T-cell (primary cell): ENCODE data around the gene PLAA. TPM values are rescaled to one million over a fixed set of nuclear protein-coding genes. Genes with fewer than 3 reads are reported as not detected.

Experiments
- ATAC-seq, 4 experiments: fragments of 200-7000 bp in 3 of 4; fragments of 150-1000 bp in 1 of 4; cut with Tn5 transposase; replicated peaks in 1 of 4; 1 replicate in 3 of 4; 2 replicates in 1 of 4; pipeline ENCODE4 v1.10.0; 2021; ENCODE audit warnings: moderate library complexity in 3 of 4, mild to moderate bottlenecking in 2 of 4, moderate number of reproducible peaks in 1 of 4
- CTCF ChIA-PET, 2 donors: fragments of 300-600 bp; sonication (Branson Sonifier 250); formaldehyde crosslinking; loops; one replicate each; lab custom pipeline; 2022; ENCODE audit warnings: antibody characterized with exemption in 2 of 2; lab: Charles Lee
- POLR2A ChIA-PET, 2 donors: fragments of 300-600 bp; sonication (Branson Sonifier 250); formaldehyde crosslinking; loops; one replicate each; lab custom pipeline; 2022; ENCODE audit warnings: antibody characterized with exemption in 2 of 2; lab: Charles Lee
- DNase-seq, 35 experiments: peaks; one replicate each; pipeline versions ENCODE4 v3.0.0 to v3.0.0-alpha.2; 2013 to 2023
- H3K27ac ChIP-seq: one replicate; pipeline ENCODE4 v1.5.1; 2013; ENCODE audit warnings: low read length
- H3K27me3 ChIP-seq, 2 experiments: replicated peaks in 1 of 2; 1 replicate in 1 of 2; 2 replicates in 1 of 2; pipeline versions ENCODE4 v1.6.1 to v1.7.0; 2013; ENCODE audit warnings: low read length in 1 of 2, mixed read lengths in 1 of 2; ENCODE audit not compliant: control insufficient read depth in 2 of 2, insufficient read depth in 2 of 2; ENCODE audit errors: extremely low read depth in 1 of 2
- H3K36me3 ChIP-seq, 2 donors: 1 replicate in 1 of 2; 2 replicates in 1 of 2; pipeline versions ENCODE4 v1.6.1 to v1.7.0; 2013; ENCODE audit warnings: low read length in 1 of 2; ENCODE audit not compliant: control insufficient read depth in 2 of 2, insufficient read depth in 1 of 2; ENCODE audit errors: extremely low read depth in 1 of 2
- H3K4me1 ChIP-seq, 2 experiments: 1 replicate in 1 of 2; 2 replicates in 1 of 2; pipeline versions ENCODE4 v1.6.1 to v1.7.0; 2013; ENCODE audit warnings: low read length in 2 of 2, mixed read lengths in 1 of 2; ENCODE audit not compliant: insufficient read depth in 2 of 2, control insufficient read depth in 1 of 2; ENCODE audit errors: extremely low read depth in 1 of 2
- H3K4me3 ChIP-seq, 2 donors: 1 replicate in 1 of 2; 2 replicates in 1 of 2; pipeline versions ENCODE4 v1.5.1 to v1.7.0; 2013; ENCODE audit warnings: mild to moderate bottlenecking in 2 of 2, low read length in 1 of 2, moderate library complexity in 1 of 2; ENCODE audit not compliant: control insufficient read depth in 1 of 2; ENCODE audit errors: extremely low read depth in 1 of 2
- H3K9me3 ChIP-seq: 2 replicates; pipeline ENCODE4 v1.7.0; 2013
- H3K27ac Mint-ChIP-seq, 2 donors: one replicate each; pipeline ENCODE4 v1.8.0; 2020 to 2021; ENCODE audit warnings: mild to moderate bottlenecking in 2 of 2, mixed read lengths in 2 of 2
- H3K27me3 Mint-ChIP-seq, 2 donors: one replicate each; pipeline ENCODE4 v1.8.0; 2021 to 2022; ENCODE audit warnings: mixed read lengths in 2 of 2
- H3K36me3 Mint-ChIP-seq: one replicate; pipeline ENCODE4 v1.8.0; 2021; ENCODE audit warnings: mixed read lengths
- H3K4me1 Mint-ChIP-seq, 3 donors: one replicate each; pipeline ENCODE4 v1.8.0; 2020 to 2022; ENCODE audit warnings: mixed read lengths in 3 of 3, mild to moderate bottlenecking in 1 of 3
- H3K4me3 Mint-ChIP-seq, 3 donors: one replicate each; pipeline ENCODE4 v1.8.0; 2020 to 2022; ENCODE audit warnings: mild to moderate bottlenecking in 3 of 3, mixed read lengths in 3 of 3, moderate library complexity in 3 of 3
- H3K9me3 Mint-ChIP-seq, 3 donors: one replicate each; pipeline ENCODE4 v1.8.0; 2020 to 2022; ENCODE audit warnings: mixed read lengths in 3 of 3
- WGBS: methylation state at CpG from one replicate; pipeline ENCODE4 v1.1.5; 2013; ENCODE audit warnings: missing lambda C conversion rate; ENCODE audit not compliant: insufficient coverage; 5-methylcytosine and 5-hydroxymethylcytosine counted together
- total RNA-seq, 35 experiments: library from RNA in 6 of 35; stranded (reverse) in 6 of 35; fragments of 120-200 nt in 1 of 35; gene quantifications; one replicate each; pipeline versions ENCODE4 v1.2.1 to v1.2.4 and lab custom pipeline; 2013 to 2026

PLAA gene
- total RNA-seq, 5 donors from 2014 or later (not counting 1 experiment from before 2014, with no cell fraction given) = 19.9 to 29.9 (median 23.7) TPM

DNA sequence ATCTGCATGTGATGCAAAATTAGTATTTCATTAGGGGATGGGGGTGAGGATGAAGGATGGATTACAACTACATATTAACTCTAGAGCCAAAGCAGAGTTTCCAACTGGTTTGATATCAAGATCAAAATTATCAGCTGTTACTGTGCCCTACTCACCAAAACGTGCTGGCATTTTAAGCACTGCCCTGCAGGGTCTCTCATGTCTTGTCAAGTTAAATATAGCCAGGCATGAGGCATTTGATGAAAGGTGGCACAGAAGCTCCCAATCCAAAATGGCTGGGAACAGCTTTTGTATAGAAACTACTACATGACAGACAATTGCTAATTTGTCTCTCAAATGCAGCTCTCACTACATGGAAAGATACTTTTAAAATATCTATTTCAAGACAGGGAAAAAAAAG lies 27.3 kb downstream of the PLAA start:
- ChIA-PET CTCF (no interaction called here), POLR2A (no interaction called here)
- no peaks in the 10 kb centered on the region for H3K9me3 Mint-ChIP-seq
- no peaks in the 10 kb centered on the region for H3K27me3 Mint-ChIP-seq
- H3K9me3 ChIP-seq = no peaks in the 10 kb centered on the region
- no CpG with 5 or more reads among the region's 1 CpG for WGBS
- H3K4me3 ChIP-seq = no peak overlapping the region
- H3K4me1 ChIP-seq = no peaks in the 10 kb centered on the region
- DNase-seq (no peak), ATAC-seq (no peak)
- H3K27me3 ChIP-seq = no peaks in the 10 kb centered on the region
- H3K4me1 Mint-ChIP-seq = no peaks in the 10 kb centered on the region
- peaks cover 3 to 78% of the 10 kb centered on the region in 2 donors for H3K36me3 ChIP-seq
- no peak overlapping the region for H3K27ac Mint-ChIP-seq
- peaks cover 72% of the 10 kb centered on the region for H3K36me3 Mint-ChIP-seq
- H3K4me3 Mint-ChIP-seq = no peak overlapping the region
- no peak overlapping the region for H3K27ac ChIP-seq

- POLR2A ChIA-PET = no interaction called here
- H3K4me1 ChIP-seq = no peaks in the 10 kb centered on the region
- Mint-ChIP-seq H3K4me3 (no peak overlapping the region), H3K9me3 (no peaks in the 10 kb centered on the region), H3K36me3 (peaks cover 39% of the 10 kb centered on the region), H3K27ac (no peak overlapping the region), H3K27me3 (no peaks in the 10 kb centered on the region), H3K4me1 (no peaks in the 10 kb centered on the region)
- no peaks in the 10 kb centered on the region for H3K27me3 ChIP-seq
- H3K36me3 ChIP-seq = peaks cover 6 to 42% of the 10 kb centered on the region in 2 donors
- ATAC-seq (no peak), DNase-seq (no peak)
- H3K27ac ChIP-seq = no peak overlapping the region
- CTCF ChIA-PET = interaction anchor here (0.9 to 1.4 kb wide), 3 partner anchors 12 to 21 kb away, joined by 3 to 4 read pairs (median 3); no protein-coding TSS in a partner anchor
- no CpG with 5 or more reads among the region's 2 CpGs for WGBS
- H3K4me3 ChIP-seq = no peak overlapping the region
- H3K9me3 ChIP-seq = no peaks in the 10 kb centered on the region
Measured at GRCh38 chr9:26913138-26913668, 33.8 kb downstream of the PLAA start.

DNA sequence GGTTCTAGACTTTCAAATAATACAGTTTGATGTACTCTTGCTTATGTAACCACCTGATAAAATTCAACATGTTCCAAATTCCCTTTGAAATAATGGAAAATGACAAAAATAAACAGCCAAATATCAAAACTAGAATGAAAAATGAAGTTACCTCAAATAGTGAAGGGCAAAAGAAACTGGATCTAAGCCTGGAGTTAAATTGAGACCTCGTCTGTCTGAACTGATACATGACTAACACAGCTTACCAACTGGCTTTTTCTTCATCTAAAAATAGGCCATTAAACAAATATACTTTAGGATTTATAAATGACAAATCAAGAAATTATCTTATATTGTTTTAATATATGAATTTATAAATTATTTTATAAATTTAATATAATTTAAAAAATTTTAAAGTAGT lies 42.4 kb downstream of the PLAA start:
- WGBS = no CpG with 5 or more reads among the region's 1 CpG
- no peaks in the 10 kb centered on the region for H3K9me3 Mint-ChIP-seq
- no peak overlapping the region for H3K4me3 Mint-ChIP-seq
- Histone ChIP-seq H3K27ac (no peak overlapping the region), H3K9me3 (no peaks in the 10 kb centered on the region), H3K27me3 (no peaks in the 10 kb centered on the region), H3K36me3 (peaks cover 6 to 26% of the 10 kb centered on the region in 2 donors), H3K4me3 (no peak overlapping the region), H3K4me1 (no peaks in the 10 kb centered on the region)
- ATAC-seq (no peak), DNase-seq (no peak)
- H3K27me3 Mint-ChIP-seq = no peaks in the 10 kb centered on the region
- no peaks in the 10 kb centered on the region for H3K4me1 Mint-ChIP-seq
- peaks cover 35% of the 10 kb centered on the region for H3K36me3 Mint-ChIP-seq
- ChIA-PET CTCF (no interaction called here), POLR2A (interaction anchor here in 1 of 2 donors (0.8 kb wide), 1 partner anchor 8 kb away, joined by 4 read pairs; no protein-coding TSS in a partner anchor)
- no peak overlapping the region for H3K27ac Mint-ChIP-seq

- Histone ChIP-seq H3K4me3 (no peak overlapping the region), H3K4me1 (no peaks in the 10 kb centered on the region), H3K27me3 (no peaks in the 10 kb centered on the region), H3K27ac (no peak overlapping the region), H3K36me3 (peaks cover 6 to 26% of the 10 kb centered on the region in 2 donors), H3K9me3 (no peaks in the 10 kb centered on the region)
- WGBS = no CpG with 5 or more reads among the region's 3 CpGs
- no peak overlapping the region for H3K4me3 Mint-ChIP-seq
- no peaks in the 10 kb centered on the region for H3K4me1 Mint-ChIP-seq
- CTCF ChIA-PET = no interaction called here
- POLR2A ChIA-PET = interaction anchor here in 1 of 2 donors (0.7 kb wide), 1 partner anchor 19 kb away, joined by 3 read pairs; no protein-coding TSS in a partner anchor
- no peak overlapping the region for H3K27ac Mint-ChIP-seq
- no peaks in the 10 kb centered on the region for H3K9me3 Mint-ChIP-seq
- DNase-seq (no peak), ATAC-seq (no peak)
- H3K27me3 Mint-ChIP-seq = no peaks in the 10 kb centered on the region
- peaks cover 35% of the 10 kb centered on the region for H3K36me3 Mint-ChIP-seq
Measured at GRCh38 chr9:26904070-26904469, 43.0 kb downstream of the PLAA start.

GRCh38 chr9:26893030-26893676 lies 53.9 kb downstream of the PLAA start:
- H3K36me3 Mint-ChIP-seq = peaks cover 2% of the 10 kb centered on the region

DNA sequence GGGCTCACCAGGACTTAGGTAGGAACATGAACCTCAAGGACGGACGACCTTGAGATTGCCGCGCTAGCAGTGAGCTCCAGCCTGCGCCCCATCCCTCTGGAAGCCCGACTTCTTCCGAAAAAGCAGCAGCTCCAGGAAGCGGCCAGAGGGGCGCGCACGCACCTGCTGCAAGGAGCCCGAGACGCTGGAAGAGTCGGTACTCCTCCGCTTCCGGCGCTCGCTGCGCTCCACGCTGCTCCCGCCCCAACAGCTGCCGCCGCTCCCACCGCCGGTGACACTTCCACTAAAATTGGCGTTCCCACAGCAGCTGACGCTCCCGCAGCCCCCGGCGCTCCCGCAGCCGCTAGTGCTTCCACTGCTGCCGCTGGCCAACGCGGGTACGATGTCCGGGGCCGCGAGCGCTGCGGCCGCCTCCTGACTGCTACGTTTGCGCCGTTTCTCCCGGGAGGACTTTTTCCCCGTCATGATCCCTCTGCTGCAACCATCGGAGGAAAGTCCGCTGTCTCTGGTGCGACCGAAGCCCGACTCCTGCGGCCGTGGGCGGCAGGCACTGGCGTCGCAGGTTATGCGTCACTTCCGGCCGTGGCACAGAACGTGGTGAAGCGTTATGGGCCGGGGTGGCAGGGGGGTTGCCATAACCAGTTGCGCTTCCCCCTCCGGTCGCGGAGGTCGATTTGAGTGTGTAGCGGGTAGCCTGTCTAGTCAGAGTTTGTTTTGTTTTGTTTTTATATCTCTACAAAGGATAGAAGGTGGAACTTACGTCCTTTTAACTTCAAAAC lies 54.6 kb downstream of the PLAA start, which contains the start of gene CAAP1:
CAAP1 (minus strand) TSS at position 552 of the 779 bp plus-strand sequence; CDS start at position 465, 87 bp downstream.
- H3K27ac Mint-ChIP-seq = peak within 1 kb of the TSS; percentile 99
- H3K9me3 Mint-ChIP-seq = peaks cover 0 to 7% (median 6%) of the 10 kb centered on the region in 3 donors
- H3K27me3 ChIP-seq = no peaks in the 10 kb centered on the region
- POLR2A ChIA-PET = interaction anchor here (0.9 to 1.4 kb wide), 5 partner anchors 55 to 65 kb away, joined by 4 to 8 read pairs (median 5); partner anchors contain the start of genes PLAA (in 2 of the 2) and IFT74 (in 1 of the 2)
- peaks cover 5% of the 10 kb centered on the region for H3K36me3 Mint-ChIP-seq
- peaks cover 15 to 23% of the 10 kb centered on the region in 2 experiments for H3K4me1 ChIP-seq
- no peaks in the 10 kb centered on the region for H3K36me3 ChIP-seq
- H3K4me1 Mint-ChIP-seq = peaks cover 44 to 50% (median 45%) of the 10 kb centered on the region in 3 donors
- H3K4me3 Mint-ChIP-seq = peak within 1 kb of the TSS; percentile 98 to 99 (median 99)
- H3K27ac ChIP-seq = peak within 1 kb of the TSS; percentile 89
- ATAC-seq (peak; percentile 93 to 95 (median 94)), DNase-seq (peak; percentile 74 to 95 (median 90))
- 0% methylated on average over 60 of the region's 70 CpGs for WGBS
- CTCF ChIA-PET = interaction anchor here (0.5 to 1.7 kb wide), 9 partner anchors 11 to 63 kb away, joined by 3 to 9 read pairs (median 4); partner anchors contain the start of gene IFT74 (in 1 of the 2)
- no peaks in the 10 kb centered on the region for H3K27me3 Mint-ChIP-seq
- peak within 1 kb of the TSS; percentile 93 to 95 for H3K4me3 ChIP-seq
- H3K9me3 ChIP-seq = no peaks in the 10 kb centered on the region

More at GRCh38 chr9:26893030-26893676, 53.9 kb downstream of the PLAA start:
- H3K27me3 ChIP-seq = no peaks in the 10 kb centered on the region
- H3K27ac ChIP-seq = peak overlapping the region; percentile 89
- H3K27ac Mint-ChIP-seq = peak overlapping the region; percentile 99
- H3K4me3 Mint-ChIP-seq = peak overlapping the region; percentile 98 to 99 (median 99)
- no peaks in the 10 kb centered on the region for H3K36me3 ChIP-seq
- ChIA-PET POLR2A (interaction anchor here in 1 of 2 donors (0.6 to 1.4 kb wide), 3 partner anchors 54 to 67 kb away, joined by 5 to 6 read pairs (median 5); partner anchors contain the start of genes IFT74 and PLAA), CTCF (interaction anchor here in 1 of 2 donors (0.5 to 1.0 kb wide), 2 partner anchors 10 to 29 kb away, joined by 5 to 10 read pairs; no protein-coding TSS in a partner anchor)
- H3K4me1 Mint-ChIP-seq = peaks cover 41 to 45% (median 41%) of the 10 kb centered on the region in 3 donors
- 56% methylated on average over 1 of the region's 7 CpGs for WGBS
- H3K9me3 Mint-ChIP-seq = peaks cover 0 to 7% (median 6%) of the 10 kb centered on the region in 3 donors
- H3K9me3 ChIP-seq = no peaks in the 10 kb centered on the region
- no peaks in the 10 kb centered on the region for H3K27me3 Mint-ChIP-seq
- ATAC-seq (no peak), DNase-seq (peak in 1 of 35 experiments; percentile 2)
- peaks cover 15 to 23% of the 10 kb centered on the region in 2 experiments for H3K4me1 ChIP-seq
- H3K4me3 ChIP-seq = peak overlapping the region; percentile 93 to 95
